PFSK-1 (cell line): ENCODE data around the gene CKMT2.

Experiments used
- FOXP2 ChIP-seq: optimal IDR thresholded peaks from 2 replicates; pipeline ENCODE3; 2011; ENCODE audit warnings: borderline replicate concordance, control low read depth, inconsistent platforms; ENCODE audit not compliant: insufficient read depth; ENCODE audit errors: extremely low read length, extremely low read depth
- POLR2AphosphoS5 ChIP-seq: IDR thresholded peaks from 2 replicates; pipeline ENCODE4 v1.6.1; 2012; ENCODE audit warnings: low read depth, mild to moderate bottlenecking, control low read depth, low read length, moderate library complexity
- REST ChIP-seq, 2 experiments: IDR thresholded peaks; 2 replicates each; pipeline versions ENCODE4 v1.6.1 to v1.8.0; 2011 to 2012; ENCODE audit warnings: low read depth in 2 of 2, low read length in 2 of 2, control low read depth in 1 of 2, inconsistent platforms in 1 of 2, mild to moderate bottlenecking in 1 of 2, moderate library complexity in 1 of 2; ENCODE audit not compliant: insufficient read depth in 1 of 2
- SIN3A ChIP-seq: IDR thresholded peaks from 2 replicates; pipeline ENCODE4 v1.6.1; 2012; ENCODE audit warnings: mild to moderate bottlenecking, low read length, moderate library complexity, borderline replicate concordance; ENCODE audit not compliant: insufficient read depth
- TAF1 ChIP-seq: IDR thresholded peaks from 2 replicates; pipeline ENCODE4 v1.6.1; 2012; ENCODE audit warnings: low read length, control low read depth, borderline replicate concordance; ENCODE audit not compliant: insufficient read depth

The CKMT2 gene

GRCh38 chr5:81313278-81313677 is 80.2 kb downstream of the CKMT2 start:
- no peak for TF ChIP-seq FOXP2
- TF ChIP-seq POLR2AphosphoS5, result no peak
- no peak for TF ChIP-seq SIN3A
- TF ChIP-seq TAF1, result no peak
- no peak for TF ChIP-seq REST (IDR thresholded peaks at IDR 0.05; ENCODE audit: insufficient read depth in 1 of 2, low read depth in 2 of 2, low read length in 2 of 2)

GRCh38 chr5:81313686-81314085 is 80.6 kb downstream of the CKMT2 start:
- no peak for TF ChIP-seq SIN3A
- no peak for TF ChIP-seq TAF1
- no peak for TF ChIP-seq POLR2AphosphoS5
- no peak for TF ChIP-seq FOXP2
- no peak for TF ChIP-seq REST (IDR thresholded peaks at IDR 0.05; ENCODE audit: insufficient read depth in 1 of 2, low read depth in 2 of 2, low read length in 2 of 2)

- TF ChIP-seq TAF1, result no peak
Observed at GRCh38 chr5:81314581-81314980, 81.5 kb downstream of the CKMT2 start.

GRCh38 chr5:81315336-81315735 is 82.2 kb downstream of the CKMT2 start:
- TF ChIP-seq SIN3A (no peak), FOXP2 (no peak), REST (IDR thresholded peaks at IDR 0.05; ENCODE audit: insufficient read depth in 1 of 2, low read depth in 2 of 2, low read length in 2 of 2) (no peak), TAF1 (no peak), POLR2AphosphoS5 (no peak)

GRCh38 chr5:81315830-81316229 is 82.7 kb downstream of the CKMT2 start:
- TF ChIP-seq FOXP2 (no peak), POLR2AphosphoS5 (no peak), TAF1 (no peak), REST (IDR thresholded peaks at IDR 0.05; ENCODE audit: insufficient read depth in 1 of 2, low read depth in 2 of 2, low read length in 2 of 2) (no peak), SIN3A (no peak)
